CD4-positive, CD25-positive, alpha-beta regulatory T cell (primary cell): Measurements from ENCODE around the gene RASSF8. TPM values are rescaled to one million over a fixed set of nuclear protein-coding genes. Genes with fewer than 3 reads are reported as not detected.

ENCODE experiments used
- ATAC-seq, 2 donors: fragments of 150-1000 bp; cut with Tn5 transposase; one replicate each; pipeline ENCODE4 v1.10.0; 2021; ENCODE audit warnings: low read depth in 2 of 2, moderate number of reproducible peaks in 2 of 2, moderate library complexity in 1 of 2
- DNase-seq, 3 donors: peaks; one replicate each; pipeline versions ENCODE4 v3.0.0 to v3.0.0-alpha.2; 2012 to 2022; ENCODE audit warnings: mixed read lengths in 1 of 3
- H3K27ac ChIP-seq: one replicate; pipeline ENCODE4 v1.7.0; 2013; ENCODE audit warnings: mild to moderate bottlenecking, low read length; ENCODE audit not compliant: insufficient read depth, poor library complexity, severe bottlenecking
- H3K27me3 ChIP-seq: one replicate; pipeline ENCODE4 v1.7.0; 2013; ENCODE audit warnings: low read length; ENCODE audit not compliant: control insufficient read depth, insufficient read depth
- H3K36me3 ChIP-seq: one replicate; pipeline ENCODE4 v1.7.0; 2013; ENCODE audit warnings: mild to moderate bottlenecking, low read length, moderate library complexity; ENCODE audit not compliant: control insufficient read depth, insufficient read depth
- H3K4me1 ChIP-seq: 2 replicates; pipeline ENCODE4 v1.7.0; 2013; ENCODE audit warnings: mild to moderate bottlenecking, low read length; ENCODE audit not compliant: insufficient read depth, control insufficient read depth, poor library complexity, severe bottlenecking
- H3K4me3 ChIP-seq: one replicate; pipeline ENCODE4 v1.7.0; 2013; ENCODE audit warnings: low read depth, mild to moderate bottlenecking, low read length, moderate library complexity
- H3K9me3 ChIP-seq, 2 experiments: 1 replicate in 1 of 2; 2 replicates in 1 of 2; pipeline ENCODE4 v1.7.0; 2013; ENCODE audit warnings: low read length in 2 of 2, mild to moderate bottlenecking in 1 of 2, moderate library complexity in 1 of 2; ENCODE audit not compliant: control insufficient read depth in 2 of 2
- H3K27ac Mint-ChIP-seq, 3 donors: one replicate each; pipeline ENCODE4 v1.8.0; 2020 to 2022; ENCODE audit warnings: mild to moderate bottlenecking in 3 of 3, mixed read lengths in 3 of 3, moderate library complexity in 2 of 3
- H3K27me3 Mint-ChIP-seq: one replicate; pipeline ENCODE4 v1.8.0; 2022; ENCODE audit warnings: mild to moderate bottlenecking, mixed read lengths
- H3K36me3 Mint-ChIP-seq: one replicate; pipeline ENCODE4 v1.8.0; 2020; ENCODE audit warnings: mixed read lengths
- H3K4me1 Mint-ChIP-seq, 4 donors: one replicate each; pipeline ENCODE4 v1.8.0; 2020 to 2022; ENCODE audit warnings: mixed read lengths in 4 of 4, mild to moderate bottlenecking in 1 of 4
- H3K4me3 Mint-ChIP-seq, 4 donors: one replicate each; pipeline ENCODE4 v1.8.0; 2020 to 2022; ENCODE audit warnings: mild to moderate bottlenecking in 4 of 4, mixed read lengths in 4 of 4, moderate library complexity in 3 of 4
- H3K9me3 Mint-ChIP-seq, 7 donors: one replicate each; pipeline ENCODE4 v1.8.0; 2020 to 2022; ENCODE audit warnings: mixed read lengths in 7 of 7, mild to moderate bottlenecking in 3 of 7, moderate library complexity in 2 of 7
- polyA plus RNA-seq, 4 donors: library from polyadenylated mRNA; unstranded; fragments of 300-500 nt; fragmentation: Illumina TruSeq; gene quantifications; one replicate each; pipeline ENCODE4 v1.2.3, GENCODE V29; 2021
- total RNA-seq: library from RNA; stranded (reverse); gene quantifications from one replicate; pipeline ENCODE4 v1.2.3, GENCODE V29; 2022

Gene RASSF8
- total and polyA plus RNA-seq, 5 donors from 2014 or later, result 0.20 TPM; not detected in 4

GRCh38 chr12:26095186-26095585, 136.7 kb downstream of the RASSF8 start:
- no peaks in the 10 kb centered on the region for H3K36me3 Mint-ChIP-seq
- peaks cover 19% of the 10 kb centered on the region for H3K27me3 Mint-ChIP-seq
- no peaks in the 10 kb centered on the region for H3K9me3 ChIP-seq
- H3K4me3 ChIP-seq, result no peak overlapping the region
- no peaks in the 10 kb centered on the region for H3K4me1 ChIP-seq
- H3K27ac ChIP-seq, result no peak overlapping the region
- no peak overlapping the region for H3K4me3 Mint-ChIP-seq
- no peak overlapping the region for H3K27ac Mint-ChIP-seq
- DNase-seq, result no peak
- H3K4me1 Mint-ChIP-seq, result no peaks in the 10 kb centered on the region
- H3K36me3 ChIP-seq, result no peaks in the 10 kb centered on the region
- H3K27me3 ChIP-seq, result peaks cover 5% of the 10 kb centered on the region
- ATAC-seq, result no peak
- H3K9me3 Mint-ChIP-seq, result no peaks in the 10 kb centered on the region

- Histone ChIP-seq H3K36me3 (no peaks in the 10 kb centered on the region), H3K27me3 (peaks cover 7% of the 10 kb centered on the region), H3K4me1 (no peaks in the 10 kb centered on the region), H3K27ac (no peak overlapping the region), H3K9me3 (no peaks in the 10 kb centered on the region), H3K4me3 (no peak overlapping the region)
- Mint-ChIP-seq H3K4me3 (no peak overlapping the region), H3K27ac (no peak overlapping the region), H3K27me3 (peaks cover 21% of the 10 kb centered on the region), H3K9me3 (no peaks in the 10 kb centered on the region), H3K4me1 (no peaks in the 10 kb centered on the region), H3K36me3 (no peaks in the 10 kb centered on the region)
- ATAC-seq (no peak), DNase-seq (no peak)
Observed at GRCh38 chr12:26096036-26096435, 137.6 kb downstream of the RASSF8 start.

GRCh38 chr12:26097046-26097878, 138.8 kb downstream of the RASSF8 start:
- DNase-seq (peak; percentile 33 to 59 (median 41)), ATAC-seq (peak; percentile 74 to 79)
- Mint-ChIP-seq H3K27ac (peak overlapping the region in 1 of 3 donors; percentile 14), H3K36me3 (no peaks in the 10 kb centered on the region), H3K27me3 (peaks cover 25% of the 10 kb centered on the region), H3K4me3 (no peak overlapping the region), H3K4me1 (no peaks in the 10 kb centered on the region), H3K9me3 (no peaks in the 10 kb centered on the region)
- Histone ChIP-seq H3K36me3 (no peaks in the 10 kb centered on the region), H3K4me3 (no peak overlapping the region), H3K27ac (no peak overlapping the region), H3K9me3 (no peaks in the 10 kb centered on the region), H3K27me3 (peaks cover 12% of the 10 kb centered on the region), H3K4me1 (no peaks in the 10 kb centered on the region)

- Histone ChIP-seq H3K9me3 (no peaks in the 10 kb centered on the region), H3K27me3 (peaks cover 16% of the 10 kb centered on the region), H3K4me3 (no peak overlapping the region), H3K27ac (no peak overlapping the region), H3K4me1 (no peaks in the 10 kb centered on the region), H3K36me3 (no peaks in the 10 kb centered on the region)
- Mint-ChIP-seq H3K4me3 (no peak overlapping the region), H3K27me3 (peaks cover 32% of the 10 kb centered on the region), H3K36me3 (no peaks in the 10 kb centered on the region), H3K4me1 (no peaks in the 10 kb centered on the region), H3K9me3 (no peaks in the 10 kb centered on the region), H3K27ac (no peak overlapping the region)
- DNase-seq, result no peak
- no peak for ATAC-seq
Observed at GRCh38 chr12:26100666-26101349, 142.3 kb downstream of the RASSF8 start.

GRCh38 chr12:26101350-26101734, 142.9 kb downstream of the RASSF8 start:
- peaks cover 29% of the 10 kb centered on the region for H3K27me3 Mint-ChIP-seq
- H3K27ac Mint-ChIP-seq, result no peak overlapping the region

GRCh38 chr12:26101763-26102162, 143.3 kb downstream of the RASSF8 start:
- no peak overlapping the region for H3K27ac Mint-ChIP-seq
- Histone ChIP-seq H3K36me3 (no peaks in the 10 kb centered on the region), H3K4me1 (no peaks in the 10 kb centered on the region), H3K27me3 (peaks cover 16% of the 10 kb centered on the region), H3K27ac (no peak overlapping the region), H3K4me3 (no peak overlapping the region), H3K9me3 (no peaks in the 10 kb centered on the region)
- ATAC-seq (no peak), DNase-seq (no peak)
- H3K36me3 Mint-ChIP-seq, result no peaks in the 10 kb centered on the region
- no peaks in the 10 kb centered on the region for H3K9me3 Mint-ChIP-seq
- H3K27me3 Mint-ChIP-seq, result peaks cover 27% of the 10 kb centered on the region
- no peaks in the 10 kb centered on the region for H3K4me1 Mint-ChIP-seq
- no peak overlapping the region for H3K4me3 Mint-ChIP-seq

More at GRCh38 chr12:26101350-26101734, 142.9 kb downstream of the RASSF8 start:
- H3K4me1 Mint-ChIP-seq, result no peaks in the 10 kb centered on the region
- no peak overlapping the region for H3K27ac ChIP-seq
- H3K27me3 ChIP-seq, result peaks cover 16% of the 10 kb centered on the region
- H3K36me3 Mint-ChIP-seq, result no peaks in the 10 kb centered on the region
- no peaks in the 10 kb centered on the region for H3K9me3 Mint-ChIP-seq
- H3K4me3 Mint-ChIP-seq, result no peak overlapping the region
- no peaks in the 10 kb centered on the region for H3K4me1 ChIP-seq
- ATAC-seq (no peak), DNase-seq (no peak)
- H3K36me3 ChIP-seq, result no peaks in the 10 kb centered on the region
- no peak overlapping the region for H3K4me3 ChIP-seq
- H3K9me3 ChIP-seq, result no peaks in the 10 kb centered on the region

- Mint-ChIP-seq H3K4me1 (no peaks in the 10 kb centered on the region), H3K36me3 (no peaks in the 10 kb centered on the region), H3K27me3 (peaks cover 34% of the 10 kb centered on the region), H3K27ac (no peak overlapping the region), H3K9me3 (no peaks in the 10 kb centered on the region), H3K4me3 (no peak overlapping the region)
- Histone ChIP-seq H3K4me1 (no peaks in the 10 kb centered on the region), H3K27me3 (peaks cover 18% of the 10 kb centered on the region), H3K36me3 (no peaks in the 10 kb centered on the region), H3K27ac (no peak overlapping the region), H3K4me3 (no peak overlapping the region), H3K9me3 (no peaks in the 10 kb centered on the region)
- ATAC-seq (no peak), DNase-seq (no peak)
Observed at GRCh38 chr12:26102953-26103352, 144.5 kb downstream of the RASSF8 start.
